IMR-90 (cell line): ENCODE results near the gene IQCC. TPM values are rescaled to one million over a fixed set of nuclear protein-coding genes. Genes with fewer than 3 reads are reported as not detected.

ENCODE experiments used
- ATAC-seq: fragments of 200-7000 bp; cut with Tn5 transposase; 2 replicates; pipeline ENCODE4 v1.9.1; 2020; ENCODE audit warnings: low read depth, mild to moderate bottlenecking, moderate library complexity
- BruUV-seq: library from RNA; stranded (reverse); fragments of 400-500 nt; replicated peaks from 2 replicates; lab custom pipeline; 2021; lab: Mats Ljungman, UMichigan
- CTCF ChIA-PET: fragments of 300-600 bp; formaldehyde crosslinking; extraction: SDS; loops from one replicate; lab custom pipeline; 2021; ENCODE audit warnings: antibody characterized with exemption; lab: Yijun Ruan, JAX
- POLR2A ChIA-PET: fragments of 300-600 bp; sonication (Branson Sonifier 250); formaldehyde crosslinking; loops from one replicate; lab custom pipeline; 2022; ENCODE audit warnings: antibody characterized with exemption; ENCODE audit not compliant: unreplicated experiment; lab: Charles Lee
- DNase-seq: peaks from one replicate; pipeline ENCODE4 v3.0.0; 2013
- H2AFZ ChIP-seq: replicated peaks from 2 replicates; pipeline ENCODE3; 2013; ENCODE audit warnings: low read length, mild to moderate bottlenecking; ENCODE audit not compliant: poor library complexity
- H2AK5ac ChIP-seq: 2 replicates; pipeline ENCODE4 v1.6.1; 2013; ENCODE audit warnings: low read depth, low read length, inconsistent platforms
- H2AK9ac ChIP-seq: replicated peaks from 2 replicates; pipeline ENCODE3; 2013; ENCODE audit warnings: mild to moderate bottlenecking, low read depth, low read length, moderate library complexity; ENCODE audit not compliant: poor library complexity
- H2BK120ac ChIP-seq: 2 replicates; pipeline ENCODE4 v1.6.1; 2013; ENCODE audit warnings: low read depth, low read length, inconsistent platforms
- H2BK15ac ChIP-seq: 3 replicates; pipeline ENCODE4 v1.6.1; 2013; ENCODE audit warnings: low read depth, low read length, inconsistent platforms
- H2BK20ac ChIP-seq: 2 replicates; pipeline ENCODE4 v1.6.1; 2013; ENCODE audit warnings: low read depth, mild to moderate bottlenecking, inconsistent platforms, low read length, moderate library complexity
- H2BK5ac ChIP-seq: 2 replicates; pipeline ENCODE4 v1.6.1; 2013; ENCODE audit warnings: mild to moderate bottlenecking, low read depth, low read length, inconsistent platforms; ENCODE audit not compliant: poor library complexity, severe bottlenecking
- H3K14ac ChIP-seq: replicated peaks from 2 replicates; pipeline ENCODE4 v1.6.1; 2013; ENCODE audit warnings: low read depth, low read length, inconsistent platforms
- H3K18ac ChIP-seq: 2 replicates; pipeline ENCODE4 v1.6.1; 2013; ENCODE audit warnings: low read depth, low read length, control low read depth
- H3K23ac ChIP-seq: 2 replicates; pipeline ENCODE4 v1.6.1; 2013; ENCODE audit warnings: low read depth, low read length, inconsistent platforms
- H3K27ac ChIP-seq: 2 replicates; pipeline ENCODE4 v1.5.1; 2013; ENCODE audit warnings: mild to moderate bottlenecking, control low read depth, low read length; ENCODE audit not compliant: insufficient read depth
- H3K27me3 ChIP-seq: 2 replicates; pipeline ENCODE4 v1.6.1; 2013; ENCODE audit warnings: low read length; ENCODE audit not compliant: control insufficient read depth, insufficient read depth
- H3K36me3 ChIP-seq: 2 replicates; pipeline ENCODE4 v1.6.1; 2013; ENCODE audit warnings: low read length, mixed read lengths; ENCODE audit not compliant: control insufficient read depth, insufficient read depth
- H3K4ac ChIP-seq: 2 replicates; pipeline ENCODE4 v1.6.1; 2013; ENCODE audit warnings: low read depth, low read length, inconsistent platforms
- H3K4me1 ChIP-seq: 2 replicates; pipeline ENCODE4 v1.6.1; 2013; ENCODE audit warnings: low read length, mixed read lengths; ENCODE audit not compliant: control insufficient read depth, insufficient read depth
- H3K4me2 ChIP-seq: 2 replicates; pipeline ENCODE4 v1.6.1; 2013; ENCODE audit warnings: low read depth, mild to moderate bottlenecking, control low read depth, low read length, moderate library complexity
- H3K4me3 ChIP-seq: 2 replicates; pipeline ENCODE4 v1.5.1; 2013; ENCODE audit warnings: low read depth, mild to moderate bottlenecking, control low read depth, low read length, moderate library complexity; ENCODE audit not compliant: insufficient read depth
- H3K56ac ChIP-seq: 2 replicates; pipeline ENCODE4 v1.6.1; 2013; ENCODE audit warnings: low read length, inconsistent platforms; ENCODE audit not compliant: insufficient read depth; ENCODE audit errors: extremely low read depth
- H3K79me1 ChIP-seq, 2 experiments: 2 replicates each; pipeline ENCODE4 v1.6.1; 2013; ENCODE audit warnings: low read length in 2 of 2, inconsistent platforms in 1 of 2, low read depth in 1 of 2
- H3K9ac ChIP-seq: 2 replicates; pipeline ENCODE4 v1.6.1; 2013; ENCODE audit warnings: low read depth, low read length, control low read depth
- H3K9me1 ChIP-seq: 2 replicates; pipeline ENCODE4 v1.6.1; 2013; ENCODE audit warnings: low read length, inconsistent platforms; ENCODE audit not compliant: insufficient read depth
- H3K9me3 ChIP-seq: 2 replicates; pipeline ENCODE4 v1.6.1; 2013; ENCODE audit warnings: low read length; ENCODE audit not compliant: control insufficient read depth, insufficient read depth
- H4K20me1 ChIP-seq: 2 replicates; pipeline ENCODE4 v1.6.1; 2013; ENCODE audit warnings: low read length, inconsistent platforms; ENCODE audit not compliant: insufficient read depth
- H4K5ac ChIP-seq: 2 replicates; pipeline ENCODE4 v1.6.1; 2013; ENCODE audit warnings: mild to moderate bottlenecking, low read depth, low read length, control low read depth
- H4K8ac ChIP-seq, 2 experiments: 2 replicates each; pipeline ENCODE4 v1.6.1; 2013; ENCODE audit warnings: low read depth in 2 of 2, low read length in 2 of 2, control low read depth in 1 of 2, inconsistent platforms in 1 of 2
- H4K91ac ChIP-seq: 2 replicates; pipeline ENCODE4 v1.6.1; 2013; ENCODE audit warnings: low read depth, low read length, inconsistent platforms; ENCODE audit not compliant: insufficient read depth
- BHLHE40 ChIP-seq: fragments of 150-350 bp; IDR thresholded peaks from 2 replicates; pipeline ENCODE4 v1.6.1; 2016; ENCODE audit warnings: mild to moderate bottlenecking, low read depth, low read length
- CEBPB ChIP-seq: IDR thresholded peaks from 2 replicates; pipeline ENCODE4 v1.6.1; 2012; ENCODE audit warnings: low read depth, low read length, improper control_type of control experiment
- CHD1 ChIP-seq: IDR thresholded peaks from 2 replicates; pipeline ENCODE4 v1.6.1; 2012; ENCODE audit warnings: low read depth, low read length, improper control_type of control experiment
- ELK1 ChIP-seq: fragments of 150-350 bp; IDR thresholded peaks from 2 replicates; pipeline ENCODE4 v1.6.1; 2016; ENCODE audit warnings: low read depth, mild to moderate bottlenecking, low read length, moderate library complexity, borderline replicate concordance
- FOS ChIP-seq: fragments of 150-350 bp; IDR thresholded peaks from 2 replicates; pipeline ENCODE4 v1.6.1; 2016; ENCODE audit warnings: low read depth, low read length
- MAFK ChIP-seq: IDR thresholded peaks from 2 replicates; pipeline ENCODE4 v1.6.1; 2012; ENCODE audit warnings: low read depth, low read length, improper control_type of control experiment
- MXI1 ChIP-seq: IDR thresholded peaks from 2 replicates; pipeline ENCODE4 v1.6.1; 2012; ENCODE audit warnings: low read depth, mild to moderate bottlenecking, low read length, moderate library complexity, borderline replicate concordance
- NFE2L2 ChIP-seq: fragments of 150-350 bp; IDR thresholded peaks from 2 replicates; pipeline ENCODE4 v1.6.1; 2016; ENCODE audit warnings: low read depth, mild to moderate bottlenecking, low read length
- RFX5 ChIP-seq: IDR thresholded peaks from 2 replicates; pipeline ENCODE4 v1.8.0; 2012; ENCODE audit warnings: low read depth, mild to moderate bottlenecking, low read length, moderate library complexity
- SMC3 ChIP-seq: fragments of 150-350 bp; IDR thresholded peaks from 2 replicates; pipeline ENCODE4 v1.6.1; 2016; ENCODE audit warnings: low read depth, mild to moderate bottlenecking, antibody characterized with exemption, low read length, moderate library complexity
- WGBS, 2 experiments: methylation state at CpG; one replicate each; pipeline versions ENCODE4 v1.1.5 to v1.1.7; 2013; ENCODE audit warnings: missing lambda C conversion rate in 2 of 2; ENCODE audit not compliant: insufficient read length in 1 of 2; ENCODE audit errors: extremely low coverage in 2 of 2; 5-methylcytosine and 5-hydroxymethylcytosine counted together
- dilution Hi-C: fragments of 300-500 bp; cut with HindIII; formaldehyde crosslinking; loops from one replicate; pipeline ENCODE4 v1.14.3; 2018; ENCODE audit warnings: low sequenced_read_pairs; ENCODE audit not compliant: unreplicated experiment
- in situ Hi-C: fragments of 300-500 bp; cut with MboI; formaldehyde crosslinking; loops from 3 replicates; pipeline ENCODE4 v1.14.3; 2019; ENCODE audit warnings: low sequenced_read_pairs, inconsistent platforms, mixed read lengths
- intact Hi-C: fragments of 100-400 bp; cut with micrococcal nuclease; formaldehyde crosslinking; loops from 2 replicates; pipeline ENCODE4 v1.10.0; 2022
- polyA plus RNA-seq, 3 experiments: library from polyadenylated mRNA; depleted of rRNA; stranded (reverse); fragments of >200 nt; gene quantifications; 2 replicates each; pipeline ENCODE4 v1.2.3, GENCODE V29; 2012; ENCODE audit warnings: low replicate concordance in 1 of 3
- total RNA-seq: library from RNA; depleted of rRNA; stranded (reverse); fragments of >200 nt; gene quantifications from 2 replicates; pipeline ENCODE4 v1.2.3, GENCODE V29; 2012
- TF ChIP-seq, protein P1 (sequence below): fragments of 150-350 bp; IDR thresholded peaks from 2 replicates; pipeline ENCODE4 v1.6.1; 2017; ENCODE audit warnings: mild to moderate bottlenecking, antibody characterized with exemption, low read length, low read depth

IQCC gene
- total and polyA plus RNA-seq, 2 of the 4 experiments (the other 2 are of a cell fraction), result 1.6 to 2.2 TPM

GRCh38 chr1:32179193-32179442 lies 26.4 kb upstream of the IQCC start (continued):
- no peak for TF ChIP-seq FOS
- TF ChIP-seq ELK1, result no peak

DNA sequence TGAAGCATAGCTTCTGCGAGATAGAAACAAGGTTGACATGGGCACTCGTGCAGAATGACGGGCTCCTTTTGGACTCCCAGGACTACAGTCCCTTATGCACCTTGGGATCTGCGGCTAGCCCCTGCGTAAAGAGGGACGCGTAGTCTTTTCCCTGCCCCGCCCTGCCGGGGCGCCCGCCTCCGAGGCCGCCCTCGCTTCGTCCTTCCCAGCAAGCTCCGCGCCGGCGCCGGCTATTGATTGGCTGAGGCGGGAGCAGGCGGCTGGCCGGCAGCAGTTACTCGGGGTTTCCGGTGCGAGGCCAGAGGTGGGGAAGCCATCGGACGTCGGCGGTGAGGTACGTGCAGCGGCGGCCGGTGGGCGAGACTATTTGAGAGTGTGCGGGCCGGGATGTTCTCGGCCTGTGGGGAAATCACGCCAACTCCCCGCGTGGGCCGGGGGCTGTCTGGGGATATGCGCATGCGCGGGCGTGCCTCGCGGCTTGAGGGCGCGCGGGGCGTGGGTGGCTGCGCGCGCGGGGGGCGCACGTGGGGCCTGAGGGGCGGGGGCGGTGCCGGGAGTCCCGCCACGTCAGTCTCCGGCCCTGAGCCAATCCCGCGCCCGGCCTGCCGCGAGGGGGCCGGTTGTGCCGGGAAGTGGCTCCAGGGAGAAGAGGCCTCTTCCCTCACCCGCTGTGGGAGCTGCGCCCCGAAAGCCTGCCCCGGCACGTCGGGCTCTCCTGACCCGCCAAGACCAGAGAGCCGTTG lies 25.9 kb upstream of the IQCC start, which contains the start of gene TXLNA:
Gene TXLNA, plus strand, starts transcription at position 233 of the 743 bp plus-strand sequence. CDS start 671 bp downstream, outside the sequence.
- peak within 1 kb of the TSS; percentile 92 for H3K4ac ChIP-seq
- peaks cover 21% of the 10 kb centered on the region for H3K4me1 ChIP-seq
- H3K56ac ChIP-seq, result peak within 1 kb of the TSS; percentile 97
- H2AK9ac ChIP-seq, result peak within 1 kb of the TSS; percentile 98
- peak within 1 kb of the TSS; percentile 49 for H3K4me3 ChIP-seq
- H3K4me2 ChIP-seq, result peak within 1 kb of the TSS; percentile 90
- DNase-seq, result peak; percentile 87
- BruUV-seq, result no TSS peak
- peak within 1 kb of the TSS; percentile 86 for H2BK120ac ChIP-seq
- H3K27ac ChIP-seq, result peak within 1 kb of the TSS; percentile 91
- POLR2A ChIA-PET, result interaction anchor here (0.5 to 1.0 kb wide), 4 partner anchors 35 to 72 kb away, joined by 3 to 7 read pairs (median 4); partner anchors contain the start of gene KPNA6
- peak within 1 kb of the TSS; percentile 96 for H4K5ac ChIP-seq
- H4K8ac ChIP-seq, result peak within 1 kb of the TSS; percentile 95 to 97
- intact Hi-C loops (loop anchor here (2.0 kb wide), 2 partner anchors 71 to 107 kb away; partner anchors contain the start of genes KPNA6 and TMEM39B), dilution Hi-C loops (no loop called here), in situ Hi-C loops (no loop called here)
- H3K27me3 ChIP-seq, result no peaks in the 10 kb centered on the region
- H4K20me1 ChIP-seq, result peaks cover 16% of the 10 kb centered on the region
- H2BK15ac ChIP-seq, result peak within 1 kb of the TSS; percentile 63; the same call in 1 of the 3 replicates
- peak within 1 kb of the TSS; percentile 94 for H3K23ac ChIP-seq
- peak within 1 kb of the TSS; percentile 96 for H3K14ac ChIP-seq
- peak within 1 kb of the TSS; percentile 92 for H2AK5ac ChIP-seq
- peak within 1 kb of the TSS; percentile 97 for H3K9ac ChIP-seq
- peak within 1 kb of the TSS; percentile 98 for H2AFZ ChIP-seq
- no peak within 1 kb of the TSS for H2BK20ac ChIP-seq
- 0% methylated on average over 23 of the region's 79 CpGs; no CpG with 5 or more reads in 1 of the 2 experiments for WGBS, 2 experiments
- ATAC-seq, result peak; percentile 87
- peak within 1 kb of the TSS; percentile 79 for H3K18ac ChIP-seq
- peaks cover 11 to 46% of the 10 kb centered on the region in 2 experiments for H3K79me1 ChIP-seq
- H3K9me1 ChIP-seq, result peaks cover 12% of the 10 kb centered on the region; the same call in 1 of the 2 replicates
- H2BK5ac ChIP-seq, result peak within 1 kb of the TSS; percentile 93
- no peaks in the 10 kb centered on the region for H3K9me3 ChIP-seq
- CTCF ChIA-PET, result no interaction called here
- peaks cover 28% of the 10 kb centered on the region for H3K36me3 ChIP-seq
- H4K91ac ChIP-seq, result peak within 1 kb of the TSS; percentile 95
- TF ChIP-seq NFE2L2 (no peak), SMC3 (0 out of 2 replicates have a peak, but pooled peaks have one; percentile 13), ELK1 (no peak), MAFK (no peak), BHLHE40 (peak; percentile 66), CEBPB (no peak), RFX5 (no peak), MXI1 (peak; percentile 62; the same call in 1 of the 2 replicates), CHD1 (no peak)
- TF ChIP-seq, protein P1, sequence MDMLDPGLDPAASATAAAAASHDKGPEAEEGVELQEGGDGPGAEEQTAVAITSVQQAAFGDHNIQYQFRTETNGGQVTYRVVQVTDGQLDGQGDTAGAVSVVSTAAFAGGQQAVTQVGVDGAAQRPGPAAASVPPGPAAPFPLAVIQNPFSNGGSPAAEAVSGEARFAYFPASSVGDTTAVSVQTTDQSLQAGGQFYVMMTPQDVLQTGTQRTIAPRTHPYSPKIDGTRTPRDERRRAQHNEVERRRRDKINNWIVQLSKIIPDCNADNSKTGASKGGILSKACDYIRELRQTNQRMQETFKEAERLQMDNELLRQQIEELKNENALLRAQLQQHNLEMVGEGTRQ, result peak; percentile 82
